ENCODE measurements around the gene MAPK8IP2. TPM values are rescaled to one million over a fixed set of nuclear protein-coding genes. Genes with fewer than 3 reads are reported as not detected.
A peak's percentile ranks its signal among the peaks of the same experiment; 100 is the strongest.

Gene MAPK8IP2
- polyA plus RNA-seq (2011; rRNA removed) (0.75 and 0.76 TPM in 2 replicates), polyA plus RNA-seq (2017; fragmentation: RNase III; extraction: RNeasy Plus Mini Kit Qiagen cat#74134 plus additional on column Dnase treatment) (2.2 to 3.0 TPM (median 2.8 TPM) in 3 replicates), polyA minus RNA-seq (2011; rRNA and poly(A)+ RNA removed) (0.74 and 1.3 TPM in 2 replicates)
- 0.91 and 1.4 TPM in 2 replicates for polyA plus RNA-seq (2012; cell fraction: cytosol; rRNA removed)
- 2.5 and 3.0 TPM in 2 replicates for polyA plus RNA-seq (2012; cell fraction: nucleus; rRNA removed)

- Histone ChIP-seq H3K9me3 (no peaks in the 10 kb centered on the region), H3K4me3 (peak within 1 kb of the TSS; percentile 56), H3K27ac (peak within 1 kb of the TSS in 1 of 2 experiments; percentile 79; a peak in 4 of 6 replicates), H3K4me1 (peaks cover 4% of the 10 kb centered on the region; the same call in 1 of the 3 replicates), H3K4me2 (peak within 1 kb of the TSS; percentile 97)
- peak; percentile 22 to 44; a peak in 2 of 6 replicates for ATAC-seq
- no peak for DNase-seq (ENCODE audit: low read depth in 1 of 2, low spot score in 1 of 2)
- ChIA-PET POLR2A (interaction anchor here (0.7 kb wide), 1 partner anchor 16 kb away, joined by 4 read pairs; no protein-coding TSS in a partner anchor), CTCF (no interaction called here)
- TF ChIP-seq ZSCAN20 (CRISPR knock-in tag; IDR thresholded peaks at IDR 0.05) (no peak), KDM1A (IDR thresholded peaks at IDR 0.05; ENCODE audit: low read depth) (no peak), CHD2 (IDR thresholded peaks at IDR 0.05; ENCODE audit: low read length, partially characterized antibody) (no peak)
- WGBS (ENCODE audit: missing lambda C conversion rate): no CpG with 5 or more reads among the region's 61 CpGs
- FAIRE-seq: no peak
Measured at GRCh38 chr22:50600538-50600937, at the start of gene MAPK8IP2. Gene MAPK8IP2 (plus strand): TSS chr22:50600793. CDS start chr22:50600819, 26 bp downstream.

GRCh38 chr22:50551160-50551752, 49.3 kb upstream of the MAPK8IP2 start:
- 85% methylated on average over 8 of the region's 11 CpGs for WGBS (ENCODE audit: missing lambda C conversion rate)
- Histone ChIP-seq H3K9me3 (no peaks in the 10 kb centered on the region), H3K27ac (no peak overlapping the region), H3K4me3 (no peak overlapping the region), H3K4me1 (no peaks in the 10 kb centered on the region; the same call in 1 of the 3 replicates), H3K4me2 (no peak overlapping the region)
- TF ChIP-seq HOXA7 (CRISPR knock-in tag; IDR thresholded peaks at IDR 0.05): no peak
- no peak for TF ChIP-seq RARB (CRISPR knock-in tag; IDR thresholded peaks at IDR 0.05)
- TF ChIP-seq NPAS2 (CRISPR knock-in tag; IDR thresholded peaks at IDR 0.05; ENCODE audit: borderline replicate concordance): no peak
- TF ChIP-seq BHLHE40 (IDR thresholded peaks at IDR 0.05; ENCODE audit: low read depth, low read length): no peak
- TF ChIP-seq PHF8 (IDR thresholded peaks at IDR 0.05; ENCODE audit: borderline replicate concordance, low read depth): no peak
- TF ChIP-seq CHD2 (IDR thresholded peaks at IDR 0.05; ENCODE audit: low read length, partially characterized antibody): no peak
- TF ChIP-seq TFCP2L1 (CRISPR knock-in tag; IDR thresholded peaks at IDR 0.05): no peak
- no peak for TF ChIP-seq HMGXB4 (CRISPR knock-in tag; IDR thresholded peaks at IDR 0.05; ENCODE audit: borderline replicate concordance)
- TF ChIP-seq CTCF (IDR thresholded peaks at IDR 0.05): no peak
- no peak for TF ChIP-seq RAD21 (conservative IDR thresholded peaks at IDR 0.05 in 1 of 2, IDR thresholded peaks at IDR 0.05 in 1 of 2)
- no peak for DNase-seq (ENCODE audit: low read depth in 1 of 2, low spot score in 1 of 2)
- ChIA-PET CTCF (interaction anchor here (0.9 to 2.9 kb wide), 4 partner anchors 9 to 26 kb away, joined by 3 to 13 read pairs (median 5); partner anchors contain the start of genes SCO2 and SYCE3), POLR2A (no interaction called here)
- FAIRE-seq: no peak
- no peak for ATAC-seq

- ChIA-PET CTCF (interaction anchor here (1.0 kb wide), 1 partner anchor 9 kb away, joined by 3 read pairs; the partner anchor contains the start of gene SYCE3), POLR2A (no interaction called here)
- FAIRE-seq (no peak), DNase-seq (ENCODE audit: low read depth in 1 of 2, low spot score in 1 of 2) (no peak), ATAC-seq (no peak)
- TF ChIP-seq CHD4 (IDR thresholded peaks at IDR 0.05; ENCODE audit: borderline replicate concordance): no peak
- no peak overlapping the region for H3K4me3 ChIP-seq
- no peaks in the 10 kb centered on the region for H3K4me1 ChIP-seq
- H3K9me3 ChIP-seq: no peaks in the 10 kb centered on the region
- H3K27ac ChIP-seq: no peak overlapping the region
- WGBS (ENCODE audit: missing lambda C conversion rate): 66% methylated on average over 8 of the region's 8 CpGs
- H3K4me2 ChIP-seq: no peak overlapping the region
Measured at GRCh38 chr22:50553310-50553709, 47.3 kb upstream of the MAPK8IP2 start.

GRCh38 chr22:50556703-50557102, 43.9 kb upstream of the MAPK8IP2 start:
- no peak for ATAC-seq
- CTCF ChIA-PET: interaction anchor here (0.7 to 2.0 kb wide), 6 partner anchors 11 to 37 kb away, joined by 3 to 5 read pairs (median 4); partner anchors contain the start of genes KLHDC7B and SCO2

More at GRCh38 chr22:50556703-50557102, 43.9 kb upstream of the MAPK8IP2 start:
- Histone ChIP-seq H3K4me2 (no peak overlapping the region), H3K9me3 (no peaks in the 10 kb centered on the region), H3K4me3 (no peak overlapping the region), H3K27ac (no peak overlapping the region), H3K4me1 (no peaks in the 10 kb centered on the region)
- DNase-seq (ENCODE audit: low read depth in 1 of 2, low spot score in 1 of 2) (no peak), FAIRE-seq (no peak)
- TF ChIP-seq RFX5 (IDR thresholded peaks at IDR 0.05): no peak
- no peak for TF ChIP-seq ATOH8 (CRISPR knock-in tag; IDR thresholded peaks at IDR 0.05; ENCODE audit: low read depth)
- no peak for TF ChIP-seq ZC3H11A (IDR thresholded peaks at IDR 0.05)
- no peak for TF ChIP-seq EHMT2 (IDR thresholded peaks at IDR 0.05; ENCODE audit: low read depth)
- POLR2A ChIA-PET: no interaction called here
- 86% methylated on average over 5 of the region's 5 CpGs for WGBS (ENCODE audit: missing lambda C conversion rate)
